HG03280 (cell line): ENCODE results near the gene NES.

ENCODE experiments used
- ATAC-seq: cut with Tn5 transposase; IDR thresholded peaks from one replicate; pipeline ENCODE4 v1.9.1; 2021; ENCODE audit warnings: mild to moderate bottlenecking, moderate library complexity; ENCODE audit not compliant: unreplicated experiment

Gene NES, protein sequence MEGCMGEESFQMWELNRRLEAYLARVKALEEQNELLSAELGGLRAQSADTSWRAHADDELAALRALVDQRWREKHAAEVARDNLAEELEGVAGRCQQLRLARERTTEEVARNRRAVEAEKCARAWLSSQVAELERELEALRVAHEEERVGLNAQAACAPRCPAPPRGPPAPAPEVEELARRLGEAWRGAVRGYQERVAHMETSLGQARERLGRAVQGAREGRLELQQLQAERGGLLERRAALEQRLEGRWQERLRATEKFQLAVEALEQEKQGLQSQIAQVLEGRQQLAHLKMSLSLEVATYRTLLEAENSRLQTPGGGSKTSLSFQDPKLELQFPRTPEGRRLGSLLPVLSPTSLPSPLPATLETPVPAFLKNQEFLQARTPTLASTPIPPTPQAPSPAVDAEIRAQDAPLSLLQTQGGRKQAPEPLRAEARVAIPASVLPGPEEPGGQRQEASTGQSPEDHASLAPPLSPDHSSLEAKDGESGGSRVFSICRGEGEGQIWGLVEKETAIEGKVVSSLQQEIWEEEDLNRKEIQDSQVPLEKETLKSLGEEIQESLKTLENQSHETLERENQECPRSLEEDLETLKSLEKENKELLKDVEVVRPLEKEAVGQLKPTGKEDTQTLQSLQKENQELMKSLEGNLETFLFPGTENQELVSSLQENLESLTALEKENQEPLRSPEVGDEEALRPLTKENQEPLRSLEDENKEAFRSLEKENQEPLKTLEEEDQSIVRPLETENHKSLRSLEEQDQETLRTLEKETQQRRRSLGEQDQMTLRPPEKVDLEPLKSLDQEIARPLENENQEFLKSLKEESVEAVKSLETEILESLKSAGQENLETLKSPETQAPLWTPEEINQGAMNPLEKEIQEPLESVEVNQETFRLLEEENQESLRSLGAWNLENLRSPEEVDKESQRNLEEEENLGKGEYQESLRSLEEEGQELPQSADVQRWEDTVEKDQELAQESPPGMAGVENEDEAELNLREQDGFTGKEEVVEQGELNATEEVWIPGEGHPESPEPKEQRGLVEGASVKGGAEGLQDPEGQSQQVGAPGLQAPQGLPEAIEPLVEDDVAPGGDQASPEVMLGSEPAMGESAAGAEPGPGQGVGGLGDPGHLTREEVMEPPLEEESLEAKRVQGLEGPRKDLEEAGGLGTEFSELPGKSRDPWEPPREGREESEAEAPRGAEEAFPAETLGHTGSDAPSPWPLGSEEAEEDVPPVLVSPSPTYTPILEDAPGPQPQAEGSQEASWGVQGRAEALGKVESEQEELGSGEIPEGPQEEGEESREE (N-terminal part only)

GRCh38 chr1:156676820-156677615 lies at the start of gene NES:
Gene NES (minus strand): TSS chr1:156677407. CDS start chr1:156677264, 143 bp downstream.
- ATAC-seq = no peak

- no peak for ATAC-seq
These were observed 49.5 kb upstream of the NES start for GRCh38 chr1:156726549-156727226.

GRCh38 chr1:156725683-156726280 lies 48.6 kb upstream of the NES start:
- peak; percentile 32 for ATAC-seq

- no peak for ATAC-seq
These were observed 44.3 kb upstream of the NES start for GRCh38 chr1:156721535-156721934.

GRCh38 chr1:156721131-156721530 lies 43.9 kb upstream of the NES start:
- no peak for ATAC-seq

DNA sequence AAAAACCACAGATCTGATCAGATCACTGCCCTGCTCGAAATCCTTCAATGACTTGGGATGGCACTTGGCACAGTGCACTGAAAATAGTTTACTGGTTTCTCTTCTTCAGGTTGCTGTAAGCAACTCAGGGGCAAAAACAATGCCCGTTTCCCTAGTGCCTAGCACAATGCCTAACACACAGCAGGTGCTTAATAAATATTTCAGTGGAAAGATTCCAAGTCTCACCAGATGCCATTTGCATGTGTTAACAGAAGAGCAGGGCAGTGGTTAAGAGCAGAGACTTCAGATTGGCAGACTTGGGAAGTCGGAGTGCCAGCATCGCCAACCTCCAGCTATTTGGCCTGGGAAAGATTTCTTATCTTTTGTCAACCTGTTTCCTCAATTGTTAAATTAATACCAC lies 40.1 kb upstream of the NES start:
- ATAC-seq = no peak

GRCh38 chr1:156714830-156715229 lies 37.6 kb upstream of the NES start:
- ATAC-seq = no peak

DNA sequence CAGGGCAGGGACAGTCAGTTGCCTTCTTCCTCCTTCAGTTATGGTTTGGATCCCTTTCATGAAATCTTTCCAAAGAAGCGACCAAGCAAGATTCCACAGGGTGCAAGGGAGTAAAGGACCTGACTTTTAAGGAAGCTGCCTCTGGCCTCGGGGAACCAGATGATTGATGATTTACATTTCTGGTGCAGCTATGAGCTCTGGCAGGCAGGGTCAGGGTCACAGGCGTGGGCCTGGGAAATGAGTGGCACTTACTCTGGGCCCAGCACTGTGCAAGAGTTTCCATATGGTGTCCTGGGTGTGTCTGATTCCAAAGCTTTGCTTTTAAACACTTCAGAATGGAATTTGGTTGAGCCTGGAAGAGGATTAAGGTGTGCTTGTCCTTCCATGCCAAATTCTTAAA lies 35.4 kb upstream of the NES start:
- ATAC-seq = no peak

DNA sequence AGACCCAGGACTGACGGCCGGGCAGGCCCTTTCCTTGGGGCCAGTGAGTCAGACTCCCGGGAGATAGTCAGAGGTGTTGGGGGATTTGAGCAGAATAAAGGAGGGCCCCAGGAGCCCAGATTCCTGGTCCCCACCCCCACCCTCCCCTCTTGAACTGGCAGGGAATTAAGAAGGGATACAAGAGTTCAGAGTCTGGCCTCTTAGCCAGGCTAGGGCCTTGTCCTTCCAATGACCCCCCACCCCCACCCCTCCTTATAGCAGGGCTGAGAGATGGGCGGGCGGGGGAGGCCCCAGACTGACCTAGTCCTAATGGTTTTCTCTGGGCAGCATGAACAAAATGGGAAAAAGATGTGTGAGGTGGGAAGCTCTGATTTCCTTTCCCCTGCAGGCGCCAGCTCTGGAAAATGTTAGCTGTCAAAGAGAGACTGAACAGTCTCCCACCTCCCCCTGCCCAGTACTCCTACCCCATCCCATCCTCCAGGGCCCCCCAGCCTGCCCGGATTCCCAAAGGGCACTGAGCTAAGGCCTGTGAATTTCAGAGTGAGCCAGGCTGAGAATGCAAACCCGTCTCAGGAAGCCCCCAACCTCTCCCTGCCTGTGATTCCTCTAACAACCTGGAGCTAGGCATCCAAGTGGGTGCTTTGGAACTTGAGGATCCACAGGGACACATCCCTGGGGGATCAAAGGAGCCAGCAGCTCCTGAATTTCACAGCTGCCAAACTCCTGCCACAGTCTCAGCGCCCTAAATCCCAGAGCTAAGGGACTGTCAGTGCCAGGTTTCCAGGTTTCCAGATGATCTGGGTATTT lies 34.0 kb upstream of the NES start:
- ATAC-seq = no peak

GRCh38 chr1:156709757-156710489 lies 32.7 kb upstream of the NES start:
- no peak for ATAC-seq

DNA sequence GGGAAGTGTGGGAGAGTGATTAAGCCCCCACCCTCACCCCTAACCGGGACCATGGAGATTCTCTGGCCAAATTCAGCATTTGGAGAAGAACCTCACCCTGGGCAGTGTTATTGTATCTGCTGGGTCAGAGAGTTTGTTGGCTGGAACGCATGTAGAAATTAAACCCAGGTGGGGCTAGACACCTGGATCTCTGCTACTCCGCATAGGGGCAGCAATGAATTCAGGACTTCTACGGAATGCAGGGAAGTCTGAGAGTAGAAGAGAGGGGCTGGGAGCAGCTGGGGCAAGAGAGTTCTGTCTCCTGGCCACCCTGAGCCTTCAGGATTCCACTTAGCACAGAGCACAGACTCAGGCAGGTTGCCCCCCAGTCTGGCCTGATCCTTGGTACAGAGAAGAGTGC lies 31.8 kb upstream of the NES start:
- no peak for ATAC-seq

DNA sequence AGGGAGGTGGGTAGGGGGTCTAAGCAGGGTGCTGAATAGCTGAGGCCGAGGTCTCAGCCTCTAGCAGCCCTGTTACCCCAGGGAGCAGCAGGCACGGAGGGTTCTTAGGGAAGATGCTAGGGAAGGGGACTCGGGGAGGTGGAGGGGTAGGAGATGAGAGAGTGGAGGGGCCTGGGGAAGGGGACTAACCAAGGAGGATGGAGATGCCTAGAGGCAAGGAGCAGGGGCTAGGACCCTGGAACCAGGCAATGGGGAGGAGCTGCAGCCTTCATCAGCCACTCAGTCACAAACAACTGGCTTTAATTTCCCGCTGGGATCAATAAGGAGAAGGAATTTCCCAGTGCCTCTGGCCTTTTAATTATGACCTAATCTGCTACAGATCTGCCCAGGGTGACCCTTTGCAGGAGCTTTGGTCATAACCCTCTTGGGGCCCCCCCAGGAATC lies 31.0 kb upstream of the NES start:
- no peak for ATAC-seq

- no peak for ATAC-seq
These were observed 30.4 kb upstream of the NES start for GRCh38 chr1:156707417-156708217.

- no peak for ATAC-seq
These were observed 29.6 kb upstream of the NES start for GRCh38 chr1:156706657-156707416.

DNA sequence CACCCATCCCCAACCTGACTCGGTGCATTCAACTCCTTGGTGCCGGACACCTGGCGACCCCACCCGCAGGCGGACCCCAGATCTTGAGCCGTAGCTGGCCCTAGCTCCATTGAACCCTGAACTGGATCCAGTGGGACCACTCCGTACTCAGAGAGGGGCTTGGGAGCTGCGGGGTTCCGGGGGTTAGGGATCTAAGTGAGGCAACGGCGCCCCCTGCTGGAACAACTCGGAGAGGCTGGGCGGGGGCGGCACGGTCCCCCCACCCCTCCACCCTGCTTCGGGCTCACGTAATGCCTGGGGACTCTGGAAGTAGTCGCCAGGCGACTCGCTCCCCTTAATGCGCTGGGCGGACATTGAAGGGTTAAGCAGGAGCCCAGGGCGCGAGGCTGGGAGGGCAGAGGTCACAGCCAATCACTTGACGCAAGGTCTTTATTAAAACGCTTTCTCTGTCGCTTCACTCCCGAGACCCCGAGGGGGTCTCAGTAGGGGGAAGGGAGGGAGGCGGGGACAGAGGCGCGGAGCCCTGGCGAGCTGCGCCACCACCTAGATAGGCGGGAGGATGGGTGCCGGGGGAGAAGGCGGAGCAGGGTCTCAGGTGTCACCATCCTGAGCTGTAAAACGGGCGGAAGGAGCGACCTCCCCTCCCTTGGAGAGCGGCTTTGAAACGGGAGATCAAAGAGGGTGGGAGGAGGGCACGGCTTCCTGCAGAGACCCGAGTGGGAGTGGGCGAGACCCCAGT lies 28.9 kb upstream of the NES start:
- no peak for ATAC-seq
